HG03432 (cell line): ENCODE measurements around the gene CDH3.
"Not testable (repeated sequence)": the region's sequence is repeated elsewhere in the genome, so short reads cannot be mapped to it uniquely, and the experiment has no call there.

Experiments used
- ATAC-seq: cut with Tn5 transposase; IDR thresholded peaks from one replicate; pipeline ENCODE4 v1.9.1; 2021; ENCODE audit warnings: mild to moderate bottlenecking, moderate library complexity; ENCODE audit not compliant: unreplicated experiment

Gene CDH3

GRCh38 chr16:68698091-68698490 is 53.0 kb downstream of the CDH3 start:
- no peak for ATAC-seq

- no peak for ATAC-seq
These were observed 55.0 kb downstream of the CDH3 start for GRCh38 chr16:68700120-68700519.

GRCh38 chr16:68700831-68701230 is 55.7 kb downstream of the CDH3 start:
- ATAC-seq = no peak

- ATAC-seq = no peak
These were observed 59.2 kb downstream of the CDH3 start for GRCh38 chr16:68704232-68704867.

GRCh38 chr16:68707340-68708152 is 62.4 kb downstream of the CDH3 start:
- no peak for ATAC-seq

- ATAC-seq = no peak
These were observed 65.1 kb downstream of the CDH3 start for GRCh38 chr16:68710211-68710610.

- ATAC-seq = no peak
These were observed 66.5 kb downstream of the CDH3 start for GRCh38 chr16:68711421-68712139.

- ATAC-seq = no peak
These were observed 68.3 kb downstream of the CDH3 start for GRCh38 chr16:68713361-68713760.

- no peak for ATAC-seq
These were observed 70.4 kb downstream of the CDH3 start for GRCh38 chr16:68715471-68715870.

- ATAC-seq = not testable (repeated sequence)
These were observed 71.4 kb downstream of the CDH3 start for GRCh38 chr16:68716516-68716915.

GRCh38 chr16:68717684-68718083 is 72.6 kb downstream of the CDH3 start:
- ATAC-seq = no peak

- no peak for ATAC-seq
These were observed 73.5 kb downstream of the CDH3 start for GRCh38 chr16:68718590-68718989.

GRCh38 chr16:68719993-68720489 is 74.9 kb downstream of the CDH3 start:
- peak; percentile 91 for ATAC-seq

- no peak for ATAC-seq
These were observed 77.3 kb downstream of the CDH3 start for GRCh38 chr16:68722119-68723024.

GRCh38 chr16:68724797-68725196 is 79.7 kb downstream of the CDH3 start:
- ATAC-seq = no peak

- ATAC-seq = no peak
These were observed 83.4 kb downstream of the CDH3 start for GRCh38 chr16:68728523-68728922.

- no peak for ATAC-seq
These were observed 86.5 kb downstream of the CDH3 start for GRCh38 chr16:68731637-68732036.

- no peak for ATAC-seq
These were observed 87.1 kb downstream of the CDH3 start for GRCh38 chr16:68732042-68732680.

GRCh38 chr16:68732741-68733399 is 87.8 kb downstream of the CDH3 start:
- no peak for ATAC-seq

GRCh38 chr16:68733570-68733969 is 88.5 kb downstream of the CDH3 start:
- no peak for ATAC-seq
